Endothelial cell of umbilical vein (primary cell): ENCODE results near the gene TMEM98. TPM values are rescaled to one million over a fixed set of nuclear protein-coding genes. Genes with fewer than 3 reads are reported as not detected.

ENCODE experiments used
- BruUV-seq: library from RNA; stranded (reverse); fragments of 400-500 nt; replicated peaks from 2 replicates; lab custom pipeline; 2021; lab: Mats Ljungman, UMichigan
- CTCF ChIA-PET: fragments of 300-600, 350-600 bp; sonication (Branson Sonifier 250); formaldehyde crosslinking; loops from one replicate; lab custom pipeline; 2021; ENCODE audit warnings: antibody characterized with exemption, inconsistent platforms; lab: Charles Lee
- POLR2A ChIA-PET: fragments of 300-600, 350-600 bp; sonication (Branson Sonifier 250); formaldehyde crosslinking; loops from one replicate; lab custom pipeline; 2021; ENCODE audit warnings: antibody characterized with exemption, inconsistent platforms; lab: Charles Lee
- DNase-seq: peaks from one replicate; pipeline ENCODE4 v3.0.0-alpha.2; 2011; ENCODE audit warnings: low read depth, low spot score
- FAIRE-seq: peaks from 2 replicates; lab custom pipeline; 2011; peaks lifted over from hg19 to GRCh38; lab: Jason Lieb, UNC
- H2AFZ ChIP-seq: 2 replicates; pipeline ENCODE4 v1.6.0; 2012; ENCODE audit warnings: low read depth, low read length, control low read depth, inconsistent platforms
- H3K27ac ChIP-seq: 2 replicates; pipeline ENCODE4 v1.5.1; 2011; ENCODE audit warnings: low read depth, mild to moderate bottlenecking, control low read depth, low read length, moderate library complexity; ENCODE audit not compliant: insufficient read depth
- H3K27me3 ChIP-seq, 2 experiments: 2 replicates each; pipeline versions ENCODE4 v1.6.0 to v1.6.1; 2011; ENCODE audit warnings: low read length in 2 of 2, mixed read lengths in 1 of 2; ENCODE audit not compliant: control insufficient read depth in 2 of 2, insufficient read depth in 2 of 2
- H3K36me3 ChIP-seq, 2 experiments: 2 replicates in 1 of 2; 3 replicates in 1 of 2; pipeline ENCODE4 v1.5.1; 2011; ENCODE audit warnings: low read length in 2 of 2, mild to moderate bottlenecking in 1 of 2, moderate library complexity in 1 of 2; ENCODE audit not compliant: control insufficient read depth in 2 of 2, insufficient read depth in 2 of 2; ENCODE audit errors: extremely low read depth in 1 of 2
- H3K4me1 ChIP-seq: 3 replicates; pipeline ENCODE4 v1.5.1; 2011; ENCODE audit warnings: mild to moderate bottlenecking, low read length; ENCODE audit not compliant: control insufficient read depth, insufficient read depth; ENCODE audit errors: extremely low read depth
- H3K4me2 ChIP-seq: 2 replicates; pipeline ENCODE4 v1.6.1; 2011; ENCODE audit warnings: low read length, control low read depth, mixed read lengths; ENCODE audit not compliant: insufficient read depth
- H3K4me3 ChIP-seq, 3 experiments: fragments of 200-600 bp in 1 of 3; sonication (generic), shearing (Covaris generic) in 1 of 3; replicated peaks in 1 of 3; 2 replicates each; pipeline ENCODE4 v1.5.1; 2011 to 2016; ENCODE audit warnings: control low read depth in 3 of 3, low read length in 3 of 3, mild to moderate bottlenecking in 2 of 3, inconsistent platforms in 1 of 3, low read depth in 1 of 3, moderate library complexity in 1 of 3; ENCODE audit not compliant: insufficient read depth in 1 of 3
- H3K79me2 ChIP-seq: 2 replicates; pipeline ENCODE4 v1.6.0; 2012; ENCODE audit warnings: low read length, inconsistent platforms; ENCODE audit not compliant: control insufficient read depth, insufficient read depth
- H3K9ac ChIP-seq: replicated peaks from 2 replicates; pipeline ENCODE3; 2011; ENCODE audit warnings: low read length, control low read depth; ENCODE audit not compliant: insufficient read depth; ENCODE audit errors: extremely low read depth
- H3K9me1 ChIP-seq: replicated peaks from 3 replicates; pipeline ENCODE4 v1.6.0; 2011; ENCODE audit warnings: mild to moderate bottlenecking, low read length; ENCODE audit not compliant: control insufficient read depth, insufficient read depth; ENCODE audit errors: extremely low read depth
- H3K9me3 ChIP-seq: replicated peaks from 2 replicates; pipeline ENCODE4 v1.5.1; 2012; ENCODE audit warnings: low read length, inconsistent platforms; ENCODE audit not compliant: control insufficient read depth, insufficient read depth
- H4K20me1 ChIP-seq: replicated peaks from 2 replicates; pipeline ENCODE3; 2011; ENCODE audit warnings: mild to moderate bottlenecking, low read length; ENCODE audit not compliant: control insufficient read depth, insufficient read depth; ENCODE audit errors: extremely low read depth
- EZH2 ChIP-seq: IDR thresholded peaks from 2 replicates; pipeline ENCODE4 v1.6.1; 2012; ENCODE audit warnings: borderline replicate concordance, low read depth, mild to moderate bottlenecking, moderate library complexity, low read length, inconsistent platforms; ENCODE audit not compliant: severe bottlenecking
- FOS ChIP-seq: IDR thresholded peaks from 2 replicates; pipeline ENCODE4 v1.6.1; 2011; ENCODE audit warnings: mild to moderate bottlenecking, low read length, moderate library complexity, borderline replicate concordance; ENCODE audit not compliant: insufficient read depth
- GATA2 ChIP-seq: IDR thresholded peaks from 2 replicates; pipeline ENCODE4 v1.7.0; 2011; ENCODE audit warnings: low read depth, mild to moderate bottlenecking, moderate library complexity, mixed read lengths, low read length; ENCODE audit not compliant: insufficient read length, insufficient read depth
- JUN ChIP-seq: IDR thresholded peaks from 2 replicates; pipeline ENCODE4 v1.6.1; 2011; ENCODE audit warnings: borderline replicate concordance, low read depth; ENCODE audit not compliant: insufficient read length, insufficient read depth
- MYC ChIP-seq: IDR thresholded peaks from one replicate; pipeline ENCODE4 v1.6.1; 2011; ENCODE audit warnings: mild to moderate bottlenecking, low read depth, low read length
- POLR2A ChIP-seq: IDR thresholded peaks from 2 replicates; pipeline ENCODE4 v1.6.1; 2012; ENCODE audit warnings: low read depth, mild to moderate bottlenecking, control low read depth, low read length
- POLR2AphosphoS5 ChIP-seq: IDR thresholded peaks from 2 replicates; pipeline ENCODE4 v1.6.1; 2012; ENCODE audit warnings: low read depth, mild to moderate bottlenecking, control low read depth, low read length, moderate library complexity; ENCODE audit not compliant: insufficient read depth
- dilution Hi-C: fragments of 300-500 bp; cut with MboI; formaldehyde crosslinking; loops from one replicate; pipeline ENCODE4 v1.15.0; 2019; ENCODE audit warnings: low sequenced_read_pairs; ENCODE audit not compliant: extremely low pct_ligation_motif_present
- intact Hi-C: fragments of 100-400 bp; cut with micrococcal nuclease; formaldehyde crosslinking; loops from one replicate; pipeline ENCODE4 v1.10.0; 2022
- polyA plus RNA-seq, 4 experiments: library from polyadenylated mRNA; depleted of rRNA in 3 of 4; stranded (reverse) in 3 of 4; unstranded in 1 of 4; fragments of >200 nt; gene quantifications; 2 replicates each; pipeline versions ENCODE4 v1.2.1 to v1.2.3, GENCODE V29; 2011 to 2012; ENCODE audit warnings: missing spikeins in 1 of 4
- total RNA-seq: library from RNA; stranded (reverse); gene quantifications from 2 replicates; pipeline ENCODE4 v1.2.3, GENCODE V29; 2021
- TF ChIP-seq, protein P1 (sequence below): IDR thresholded peaks from 2 replicates; pipeline ENCODE4 v1.6.1; 2011; ENCODE audit not compliant: insufficient read depth, insufficient read length
- TF ChIP-seq, protein P2 (sequence below), 2 donors: IDR thresholded peaks; 1 replicate in 1 of 2; 2 replicates in 1 of 2; pipeline ENCODE4 v1.5.1; 2011; ENCODE audit warnings: low read length in 2 of 2, mild to moderate bottlenecking in 2 of 2, moderate library complexity in 2 of 2, control low read depth in 1 of 2, inconsistent platforms in 1 of 2, low read depth in 1 of 2; ENCODE audit not compliant: insufficient read depth in 1 of 2; ENCODE audit errors: extremely low read depth in 1 of 2

TMEM98 gene
- total and polyA plus RNA-seq, 2 donors (not counting 3 experiments of a cell fraction or from before 2014, with no cell fraction given): 83.6 to 456 TPM

DNA sequence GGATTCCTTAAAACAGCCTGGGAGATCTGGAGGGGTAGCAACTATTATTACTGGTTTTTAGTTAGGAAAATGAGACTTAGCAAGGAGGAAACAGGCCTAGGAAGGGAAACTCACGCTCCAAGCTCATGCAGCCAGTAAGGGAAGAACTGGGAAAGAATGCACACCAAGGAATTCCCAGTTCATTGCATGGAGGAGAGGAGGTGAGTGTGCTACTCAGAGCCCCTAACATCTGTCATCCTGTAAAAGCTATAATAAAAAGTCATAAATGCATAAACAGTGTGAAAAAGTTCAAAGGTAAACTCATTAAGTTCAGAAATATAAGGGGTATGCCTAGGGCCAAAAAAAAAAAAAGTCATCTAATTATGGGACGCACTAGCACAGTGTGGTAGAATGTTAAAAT lies 25.9 kb downstream of the TMEM98 start:
- no peaks in the 10 kb centered on the region for H3K9me1 ChIP-seq
- dilution Hi-C loops (no loop called here), intact Hi-C loops (no loop called here)
- H3K4me1 ChIP-seq: no peaks in the 10 kb centered on the region
- DNase-seq (no peak), FAIRE-seq (no peak)
- no peak overlapping the region for H3K4me3 ChIP-seq
- ChIA-PET POLR2A (no interaction called here), CTCF (no interaction called here)
- no peak overlapping the region for H2AFZ ChIP-seq
- H3K79me2 ChIP-seq: no peaks in the 10 kb centered on the region
- H4K20me1 ChIP-seq: no peaks in the 10 kb centered on the region
- H3K4me2 ChIP-seq: no peak overlapping the region
- H3K9me3 ChIP-seq: no peaks in the 10 kb centered on the region
- no peak overlapping the region for H3K9ac ChIP-seq
- H3K36me3 ChIP-seq: no peaks in the 10 kb centered on the region
- TF ChIP-seq GATA2 (no peak), MYC (no peak), EZH2 (no peak), POLR2AphosphoS5 (no peak)
- TF ChIP-seq, protein P1, sequence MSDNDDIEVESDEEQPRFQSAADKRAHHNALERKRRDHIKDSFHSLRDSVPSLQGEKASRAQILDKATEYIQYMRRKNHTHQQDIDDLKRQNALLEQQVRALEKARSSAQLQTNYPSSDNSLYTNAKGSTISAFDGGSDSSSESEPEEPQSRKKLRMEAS: no peak
- BruUV-seq: no TSS peak
- no peak overlapping the region for H3K27ac ChIP-seq
- peaks cover 4 to 5% of the 10 kb centered on the region in 2 experiments for H3K27me3 ChIP-seq

DNA sequence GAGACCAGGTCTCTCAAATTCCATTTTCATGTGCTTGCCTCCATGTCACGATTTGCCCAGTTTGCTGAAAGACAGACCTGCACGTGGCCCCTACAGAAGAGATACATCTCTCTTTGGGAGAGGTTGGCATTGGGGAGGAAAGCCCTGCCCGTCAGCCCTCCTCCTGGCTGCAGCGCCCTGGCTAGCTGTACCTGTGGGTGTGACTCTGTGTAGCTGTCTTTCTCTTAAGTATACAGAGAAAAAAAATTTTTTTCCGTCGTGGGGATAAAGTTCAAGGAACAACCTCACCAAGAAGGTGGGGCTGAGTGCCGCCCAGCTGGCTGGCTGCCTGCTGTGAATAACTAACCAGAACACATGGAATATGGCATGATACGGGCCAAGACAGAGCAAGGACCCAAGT lies 26.5 kb downstream of the TMEM98 start:
- no peaks in the 10 kb centered on the region for H3K79me2 ChIP-seq
- H3K36me3 ChIP-seq: no peaks in the 10 kb centered on the region
- dilution Hi-C loops (no loop called here), intact Hi-C loops (no loop called here)
- TF ChIP-seq GATA2 (no peak), EZH2 (no peak), FOS (no peak), POLR2A (no peak), JUN (no peak), POLR2AphosphoS5 (no peak), MYC (no peak)
- TF ChIP-seq, protein P1: no peak
- TF ChIP-seq, protein P2, sequence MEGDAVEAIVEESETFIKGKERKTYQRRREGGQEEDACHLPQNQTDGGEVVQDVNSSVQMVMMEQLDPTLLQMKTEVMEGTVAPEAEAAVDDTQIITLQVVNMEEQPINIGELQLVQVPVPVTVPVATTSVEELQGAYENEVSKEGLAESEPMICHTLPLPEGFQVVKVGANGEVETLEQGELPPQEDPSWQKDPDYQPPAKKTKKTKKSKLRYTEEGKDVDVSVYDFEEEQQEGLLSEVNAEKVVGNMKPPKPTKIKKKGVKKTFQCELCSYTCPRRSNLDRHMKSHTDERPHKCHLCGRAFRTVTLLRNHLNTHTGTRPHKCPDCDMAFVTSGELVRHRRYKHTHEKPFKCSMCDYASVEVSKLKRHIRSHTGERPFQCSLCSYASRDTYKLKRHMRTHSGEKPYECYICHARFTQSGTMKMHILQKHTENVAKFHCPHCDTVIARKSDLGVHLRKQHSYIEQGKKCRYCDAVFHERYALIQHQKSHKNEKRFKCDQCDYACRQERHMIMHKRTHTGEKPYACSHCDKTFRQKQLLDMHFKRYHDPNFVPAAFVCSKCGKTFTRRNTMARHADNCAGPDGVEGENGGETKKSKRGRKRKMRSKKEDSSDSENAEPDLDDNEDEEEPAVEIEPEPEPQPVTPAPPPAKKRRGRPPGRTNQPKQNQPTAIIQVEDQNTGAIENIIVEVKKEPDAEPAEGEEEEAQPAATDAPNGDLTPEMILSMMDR (IDR thresholded peaks at IDR 0.05; ENCODE audit: extremely low read depth in 1 of 2, insufficient read depth in 1 of 2, low read depth in 1 of 2, low read length in 2 of 2): no peak
- no peaks in the 10 kb centered on the region for H4K20me1 ChIP-seq
- FAIRE-seq: no peak
- ChIA-PET CTCF (no interaction called here), POLR2A (no interaction called here)
- H3K9ac ChIP-seq: no peak overlapping the region
- BruUV-seq: no TSS peak
- peaks cover 4 to 5% of the 10 kb centered on the region in 2 experiments for H3K27me3 ChIP-seq
- H3K27ac ChIP-seq: no peak overlapping the region
- H2AFZ ChIP-seq: no peak overlapping the region
- no peak overlapping the region for H3K4me3 ChIP-seq
- H3K4me2 ChIP-seq: no peak overlapping the region
- no peak for DNase-seq
- no peaks in the 10 kb centered on the region for H3K9me3 ChIP-seq
- H3K9me1 ChIP-seq: no peaks in the 10 kb centered on the region
- H3K4me1 ChIP-seq: no peaks in the 10 kb centered on the region
